ENCODE measurements around the gene MEMO1.

- TF ChIP-seq CTCF (conservative IDR thresholded peaks at IDR 0.05) (no peak), ZFX (IDR thresholded peaks at IDR 0.05) (no peak)
These were observed 14.1 kb downstream of the MEMO1 start for GRCh38 chr2:31996571-31997150.
